Measurements from ENCODE around the gene TEX44. TPM values are rescaled to one million over a fixed set of nuclear protein-coding genes. Genes with fewer than 3 reads are reported as not detected.

The TEX44 gene
- total RNA-seq, 2 experiments from 2014 or later, result not detected

DNA sequence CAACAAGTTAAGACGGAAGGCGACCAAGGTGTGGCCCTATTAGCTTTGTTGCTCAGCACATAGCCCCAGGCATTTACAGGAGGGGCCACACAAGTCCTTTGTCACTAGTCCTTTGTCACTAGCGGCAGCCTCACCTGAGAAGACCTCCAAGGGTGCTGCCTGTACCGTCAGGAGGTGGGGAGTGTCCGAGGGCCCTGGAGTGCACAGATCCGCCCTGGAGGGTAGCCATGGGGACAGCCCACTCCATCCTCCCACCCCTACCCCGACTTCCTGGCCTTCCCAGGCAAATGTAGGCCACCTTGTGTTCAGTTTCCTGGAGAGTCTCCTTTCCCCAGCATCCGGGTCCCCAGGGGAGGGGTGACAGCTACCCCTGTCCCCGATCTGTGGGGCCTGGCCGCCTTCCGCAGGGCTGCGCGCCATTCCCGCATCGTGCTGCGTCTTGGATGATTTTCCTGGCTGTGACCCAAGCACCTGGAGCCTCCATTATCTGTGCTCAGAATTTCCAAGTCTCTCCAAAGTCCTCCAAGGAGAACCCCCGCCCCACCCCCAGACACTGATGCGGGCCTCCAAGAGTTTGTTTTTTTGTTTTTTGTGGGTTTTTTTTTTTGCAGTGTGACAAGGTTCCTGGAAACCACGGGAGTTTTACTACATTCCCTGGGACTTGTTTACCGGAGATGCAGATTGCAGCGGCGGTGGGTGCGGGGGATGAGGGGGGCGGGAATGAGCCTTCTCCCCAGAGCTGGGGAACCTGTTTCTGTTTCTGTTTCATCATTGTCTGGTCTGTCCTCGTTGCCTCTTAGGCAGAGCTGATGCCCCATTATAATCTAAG, 28.6 kb downstream of the TEX44 start:
- CTCF ChIA-PET, result interaction anchor here (0.7 kb wide), 1 partner anchor 20 kb away, joined by 3 read pairs; no protein-coding TSS in a partner anchor
- peak; percentile 76 for ATAC-seq (ENCODE audit: poor library complexity)
- no peak for DNase-seq
- no peaks in the 10 kb centered on the region for H3K27me3 ChIP-seq (ENCODE audit: control insufficient read depth in 1 of 2, insufficient read depth in 2 of 2, low read length in 2 of 2)
- H3K36me3 ChIP-seq (ENCODE audit: insufficient read depth, low read length), result no peaks in the 10 kb centered on the region
- no peak overlapping the region for H3K4me3 ChIP-seq (ENCODE audit: low read length)
- H3K4me3 Mint-ChIP-seq, result peak overlapping the region; percentile 18
- no peaks in the 10 kb centered on the region for H3K36me3 Mint-ChIP-seq (ENCODE audit: low read depth)
- H3K9me3 ChIP-seq (ENCODE audit: control insufficient read depth in 1 of 2, insufficient read depth in 1 of 2, low read length in 2 of 2), result no peaks in the 10 kb centered on the region
- peak overlapping the region; percentile 53 for H3K27ac Mint-ChIP-seq
- H3K27me3 Mint-ChIP-seq, result no peaks in the 10 kb centered on the region
- intact Hi-C loops (cut with DNase I, micrococcal nuclease), result no loop called here
- H3K27ac ChIP-seq (ENCODE audit: low read depth in 1 of 2, low read length in 2 of 2), result no peak overlapping the region
- POLR2A ChIA-PET, result interaction anchor here (0.6 to 1.1 kb wide), 4 partner anchors 8 to 107 kb away, joined by 3 to 6 read pairs (median 4); partner anchors contain the start of gene PTMA
- H3K4me1 Mint-ChIP-seq (ENCODE audit: low read depth), result peaks cover 16% of the 10 kb centered on the region
- TF ChIP-seq, protein P1, sequence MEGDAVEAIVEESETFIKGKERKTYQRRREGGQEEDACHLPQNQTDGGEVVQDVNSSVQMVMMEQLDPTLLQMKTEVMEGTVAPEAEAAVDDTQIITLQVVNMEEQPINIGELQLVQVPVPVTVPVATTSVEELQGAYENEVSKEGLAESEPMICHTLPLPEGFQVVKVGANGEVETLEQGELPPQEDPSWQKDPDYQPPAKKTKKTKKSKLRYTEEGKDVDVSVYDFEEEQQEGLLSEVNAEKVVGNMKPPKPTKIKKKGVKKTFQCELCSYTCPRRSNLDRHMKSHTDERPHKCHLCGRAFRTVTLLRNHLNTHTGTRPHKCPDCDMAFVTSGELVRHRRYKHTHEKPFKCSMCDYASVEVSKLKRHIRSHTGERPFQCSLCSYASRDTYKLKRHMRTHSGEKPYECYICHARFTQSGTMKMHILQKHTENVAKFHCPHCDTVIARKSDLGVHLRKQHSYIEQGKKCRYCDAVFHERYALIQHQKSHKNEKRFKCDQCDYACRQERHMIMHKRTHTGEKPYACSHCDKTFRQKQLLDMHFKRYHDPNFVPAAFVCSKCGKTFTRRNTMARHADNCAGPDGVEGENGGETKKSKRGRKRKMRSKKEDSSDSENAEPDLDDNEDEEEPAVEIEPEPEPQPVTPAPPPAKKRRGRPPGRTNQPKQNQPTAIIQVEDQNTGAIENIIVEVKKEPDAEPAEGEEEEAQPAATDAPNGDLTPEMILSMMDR (IDR thresholded peaks at IDR 0.05), result no peak
- no peaks in the 10 kb centered on the region for H3K9me3 Mint-ChIP-seq
- no peaks in the 10 kb centered on the region for H3K4me1 ChIP-seq (ENCODE audit: insufficient read depth, low read length)

DNA sequence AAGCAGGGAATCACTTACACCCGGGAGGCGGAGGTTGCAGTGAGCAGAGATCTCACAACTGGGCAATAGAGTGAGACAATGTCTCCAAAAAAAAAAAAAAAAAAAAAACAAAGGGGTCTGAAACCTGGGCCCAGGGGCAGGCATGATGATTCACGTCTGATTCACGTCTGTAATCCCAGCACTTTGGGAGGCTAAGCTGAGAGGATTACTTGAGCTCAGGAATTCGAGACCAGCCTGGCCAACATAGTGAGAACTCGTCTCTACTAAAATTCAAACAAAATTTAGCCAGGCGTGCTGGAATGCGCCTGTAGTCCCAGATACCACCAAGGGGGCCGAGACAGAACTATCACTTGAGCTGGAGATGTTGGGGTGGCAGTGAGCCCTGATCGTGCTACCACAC, 30.3 kb downstream of the TEX44 start:
- intact Hi-C loops (cut with DNase I, micrococcal nuclease), result no loop called here
- Mint-ChIP-seq H3K27ac (no peak overlapping the region), H3K9me3 (no peaks in the 10 kb centered on the region), H3K4me3 (no peak overlapping the region), H3K4me1 (ENCODE audit: low read depth) (no peaks in the 10 kb centered on the region), H3K27me3 (no peaks in the 10 kb centered on the region), H3K36me3 (ENCODE audit: low read depth) (no peaks in the 10 kb centered on the region)
- Histone ChIP-seq H3K36me3 (ENCODE audit: insufficient read depth, low read length) (no peaks in the 10 kb centered on the region), H3K27me3 (ENCODE audit: control insufficient read depth in 1 of 2, insufficient read depth in 2 of 2, low read length in 2 of 2) (no peaks in the 10 kb centered on the region), H3K27ac (ENCODE audit: low read depth in 1 of 2, low read length in 2 of 2) (no peak overlapping the region), H3K4me3 (ENCODE audit: low read length) (no peak overlapping the region), H3K9me3 (ENCODE audit: control insufficient read depth in 1 of 2, insufficient read depth in 1 of 2, low read length in 2 of 2) (no peaks in the 10 kb centered on the region), H3K4me1 (ENCODE audit: insufficient read depth, low read length) (peaks cover 2% of the 10 kb centered on the region)
- ChIA-PET CTCF (interaction anchor here (0.6 kb wide), 1 partner anchor 11 kb away, joined by 3 read pairs; no protein-coding TSS in a partner anchor), POLR2A (no interaction called here)
- no peak for DNase-seq
- ATAC-seq (ENCODE audit: poor library complexity), result no peak
- TF ChIP-seq, protein P1 (IDR thresholded peaks at IDR 0.05), result no peak

DNA sequence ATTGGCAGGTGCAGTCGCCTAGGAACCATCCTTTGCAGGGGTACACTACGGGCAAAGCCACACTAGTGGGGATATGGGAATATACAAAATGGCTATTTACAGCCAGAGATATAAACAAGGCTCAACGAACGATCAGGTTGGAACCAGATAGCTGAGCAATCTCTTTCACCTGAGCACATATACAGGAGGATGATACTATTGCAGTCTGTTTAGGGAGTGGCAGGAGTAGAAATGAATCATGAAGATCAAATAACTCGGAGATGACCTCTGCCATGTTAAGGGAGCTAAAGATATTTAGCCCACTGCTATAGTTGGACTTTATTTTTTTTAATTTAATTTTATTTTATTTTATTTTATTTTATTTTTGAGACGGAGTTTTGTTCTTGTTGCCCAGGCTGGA, 33.8 kb downstream of the TEX44 start:
- TF ChIP-seq, protein P1 (IDR thresholded peaks at IDR 0.05), result no peak
- no peak overlapping the region for H3K4me3 ChIP-seq (ENCODE audit: low read length)
- POLR2A ChIA-PET, result no interaction called here
- no peaks in the 10 kb centered on the region for H3K27me3 ChIP-seq (ENCODE audit: control insufficient read depth in 1 of 2, insufficient read depth in 2 of 2, low read length in 2 of 2)
- H3K27me3 Mint-ChIP-seq, result no peaks in the 10 kb centered on the region
- no peak overlapping the region for H3K27ac Mint-ChIP-seq
- H3K27ac ChIP-seq (ENCODE audit: low read depth in 1 of 2, low read length in 2 of 2), result no peak overlapping the region
- DNase-seq (no peak), ATAC-seq (ENCODE audit: poor library complexity) (no peak)
- H3K9me3 ChIP-seq (ENCODE audit: control insufficient read depth in 1 of 2, insufficient read depth in 1 of 2, low read length in 2 of 2), result no peaks in the 10 kb centered on the region
- no peaks in the 10 kb centered on the region for H3K9me3 Mint-ChIP-seq
- no peaks in the 10 kb centered on the region for H3K36me3 Mint-ChIP-seq (ENCODE audit: low read depth)
- CTCF ChIA-PET, result interaction anchor here (0.9 kb wide), 1 partner anchor 51 kb away, joined by 4 read pairs; no protein-coding TSS in a partner anchor
- H3K4me3 Mint-ChIP-seq, result no peak overlapping the region
- peaks cover 7% of the 10 kb centered on the region for H3K4me1 ChIP-seq (ENCODE audit: insufficient read depth, low read length)
- H3K36me3 ChIP-seq (ENCODE audit: insufficient read depth, low read length), result no peaks in the 10 kb centered on the region
- intact Hi-C loops (cut with DNase I, micrococcal nuclease), result no loop called here
- no peaks in the 10 kb centered on the region for H3K4me1 Mint-ChIP-seq (ENCODE audit: low read depth)

Measured in CD4-positive, alpha-beta T cell (primary cell).